ENCODE results near the gene CDK14. TPM values are rescaled to one million over a fixed set of nuclear protein-coding genes. Genes with fewer than 3 reads are reported as not detected.

CDK14 gene
- total RNA-seq, 2 donors from 2014 or later: 8.7 to 13.4 TPM

GRCh38 chr7:90701771-90702170 lies 105.7 kb downstream of the CDK14 start:
- H3K27me3 Mint-ChIP-seq (ENCODE audit: insufficient read depth): peaks cover 67% of the 10 kb centered on the region
- DNase-seq: peak; percentile 85
- no peak overlapping the region for H3K4me3 Mint-ChIP-seq
- Histone ChIP-seq H3K9me3 (ENCODE audit: control insufficient read depth, low read length) (no peaks in the 10 kb centered on the region), H3K27ac (ENCODE audit: low read depth, low read length) (no peak overlapping the region), H3K9ac (ENCODE audit: extremely low read depth, low read length, poor library complexity, severe bottlenecking) (no peak overlapping the region), H3K4me3 (ENCODE audit: low read length) (no peak overlapping the region), H3K27me3 (ENCODE audit: control insufficient read depth, insufficient read depth, low read length, poor library complexity, severe bottlenecking) (peaks cover 36% of the 10 kb centered on the region), H3K36me3 (ENCODE audit: control insufficient read depth, insufficient read depth, low read length) (no peaks in the 10 kb centered on the region), H3K4me1 (ENCODE audit: control insufficient read depth, insufficient read depth, low read length) (peaks cover 9% of the 10 kb centered on the region)
- H3K36me3 Mint-ChIP-seq (ENCODE audit: low read depth): peaks cover 2% of the 10 kb centered on the region
- 26 to 29% methylated on average over 5 to 6 of the region's 6 CpGs for WGBS, 2 experiments (ENCODE audit: insufficient coverage in 1 of 2, insufficient read length in 1 of 2)
- H3K27ac Mint-ChIP-seq: no peak overlapping the region
- peaks cover 41% of the 10 kb centered on the region for H3K4me1 Mint-ChIP-seq
- H3K9me3 Mint-ChIP-seq: no peaks in the 10 kb centered on the region
- no peak for TF ChIP-seq CTCF (conservative IDR thresholded peaks at IDR 0.05)

GRCh38 chr7:90705391-90706071 lies 109.4 kb downstream of the CDK14 start:
- Histone ChIP-seq H3K36me3 (ENCODE audit: control insufficient read depth, insufficient read depth, low read length) (no peaks in the 10 kb centered on the region), H3K27ac (ENCODE audit: low read depth, low read length) (no peak overlapping the region), H3K9ac (ENCODE audit: extremely low read depth, low read length, poor library complexity, severe bottlenecking) (no peak overlapping the region), H3K4me3 (ENCODE audit: low read length) (no peak overlapping the region), H3K9me3 (ENCODE audit: control insufficient read depth, low read length) (no peaks in the 10 kb centered on the region), H3K4me1 (ENCODE audit: control insufficient read depth, insufficient read depth, low read length) (peaks cover 7% of the 10 kb centered on the region), H3K27me3 (ENCODE audit: control insufficient read depth, insufficient read depth, low read length, poor library complexity, severe bottlenecking) (peaks cover 19% of the 10 kb centered on the region)
- Mint-ChIP-seq H3K4me1 (peaks cover 45% of the 10 kb centered on the region), H3K9me3 (no peaks in the 10 kb centered on the region), H3K27me3 (ENCODE audit: insufficient read depth) (peaks cover 52% of the 10 kb centered on the region), H3K36me3 (ENCODE audit: low read depth) (no peaks in the 10 kb centered on the region), H3K27ac (no peak overlapping the region), H3K4me3 (no peak overlapping the region)
- no peak for DNase-seq
- 70 to 80% methylated on average over 3 to 6 of the region's 6 CpGs for WGBS, 2 experiments (ENCODE audit: insufficient coverage in 1 of 2, insufficient read length in 1 of 2)
- no peak for TF ChIP-seq CTCF (conservative IDR thresholded peaks at IDR 0.05)

- Histone ChIP-seq H3K4me3 (ENCODE audit: low read length) (no peak overlapping the region), H3K27ac (ENCODE audit: low read depth, low read length) (no peak overlapping the region), H3K4me1 (ENCODE audit: control insufficient read depth, insufficient read depth, low read length) (peaks cover 4% of the 10 kb centered on the region), H3K9me3 (ENCODE audit: control insufficient read depth, low read length) (no peaks in the 10 kb centered on the region), H3K9ac (ENCODE audit: extremely low read depth, low read length, poor library complexity, severe bottlenecking) (no peak overlapping the region), H3K27me3 (ENCODE audit: control insufficient read depth, insufficient read depth, low read length, poor library complexity, severe bottlenecking) (peaks cover 13% of the 10 kb centered on the region), H3K36me3 (ENCODE audit: control insufficient read depth, insufficient read depth, low read length) (no peaks in the 10 kb centered on the region)
- TF ChIP-seq CTCF (conservative IDR thresholded peaks at IDR 0.05): no peak
- Mint-ChIP-seq H3K27me3 (ENCODE audit: insufficient read depth) (peaks cover 48% of the 10 kb centered on the region), H3K36me3 (ENCODE audit: low read depth) (no peaks in the 10 kb centered on the region), H3K27ac (no peak overlapping the region), H3K4me3 (no peak overlapping the region), H3K9me3 (no peaks in the 10 kb centered on the region), H3K4me1 (peaks cover 43% of the 10 kb centered on the region)
- DNase-seq: no peak
- WGBS, 2 experiments (ENCODE audit: insufficient coverage in 1 of 2, insufficient read length in 1 of 2): 80 to 89% methylated on average over 2 of the region's 2 CpGs
These were observed 110.1 kb downstream of the CDK14 start for GRCh38 chr7:90706072-90706716.
